ENCODE measurements around the gene CNTNAP2. TPM values are rescaled to one million over a fixed set of nuclear protein-coding genes. Genes with fewer than 3 reads are reported as not detected.

The CNTNAP2 gene
- total RNA-seq, 1 experiment from 2014 or later: 42.5 TPM

- no peak for DNase-seq
- Mint-ChIP-seq H3K36me3 (ENCODE audit: insufficient read depth, unreplicated experiment) (no peaks in the 10 kb centered on the region), H3K9me3 (ENCODE audit: unreplicated experiment) (no peaks in the 10 kb centered on the region), H3K27ac (ENCODE audit: unreplicated experiment) (no peak overlapping the region), H3K27me3 (ENCODE audit: insufficient read depth, unreplicated experiment) (no peaks in the 10 kb centered on the region), H3K4me1 (ENCODE audit: low read depth, unreplicated experiment) (peaks cover 12% of the 10 kb centered on the region), H3K4me3 (ENCODE audit: unreplicated experiment) (no peak overlapping the region)
- Histone ChIP-seq H3K4me3 (ENCODE audit: low read depth, low read length) (no peak overlapping the region), H3K9me3 (no peaks in the 10 kb centered on the region), H3K4me1 (no peaks in the 10 kb centered on the region), H3K36me3 (ENCODE audit: control insufficient read depth, insufficient read depth, low read length) (no peaks in the 10 kb centered on the region), H3K27me3 (replicated peaks; ENCODE audit: control insufficient read depth, insufficient read depth, low read length) (no peaks in the 10 kb centered on the region)
- POLR2A ChIA-PET: no interaction called here
- TF ChIP-seq CTCF (IDR thresholded peaks at IDR 0.05; ENCODE audit: insufficient read depth in 1 of 2, low read depth in 1 of 2, low read length in 1 of 2, severe bottlenecking in 1 of 2, unreplicated experiment in 1 of 2): no peak
- CTCF ChIA-PET: no interaction called here
- BruUV-seq (replicated peaks): no TSS peak
- intact Hi-C loops (cut with micrococcal nuclease; ENCODE audit: unreplicated experiment): no loop called here
Observed at GRCh38 chr7:146768957-146769356, 652.4 kb downstream of the CNTNAP2 start.

- no peak overlapping the region for H3K27ac Mint-ChIP-seq (ENCODE audit: unreplicated experiment)
- H3K4me1 Mint-ChIP-seq (ENCODE audit: low read depth, unreplicated experiment): peaks cover 12% of the 10 kb centered on the region
- no peak overlapping the region for H3K4me3 Mint-ChIP-seq (ENCODE audit: unreplicated experiment)
- no peaks in the 10 kb centered on the region for H3K36me3 ChIP-seq (ENCODE audit: control insufficient read depth, insufficient read depth, low read length)
- H3K9me3 ChIP-seq: no peaks in the 10 kb centered on the region
- no TSS peak for BruUV-seq (replicated peaks)
- no peaks in the 10 kb centered on the region for H3K9me3 Mint-ChIP-seq (ENCODE audit: unreplicated experiment)
- intact Hi-C loops (cut with micrococcal nuclease; ENCODE audit: unreplicated experiment): loop anchor here (1.0 to 5.0 kb wide), 2 partner anchors 165 to 189 kb away; no protein-coding TSS in a partner anchor
- TF ChIP-seq CTCF (IDR thresholded peaks at IDR 0.05; ENCODE audit: insufficient read depth in 1 of 2, low read depth in 1 of 2, low read length in 1 of 2, severe bottlenecking in 1 of 2, unreplicated experiment in 1 of 2): peak; percentile 36 to 39
- peak; percentile 47 to 50 for DNase-seq
- POLR2A ChIA-PET: no interaction called here
- H3K4me3 ChIP-seq (ENCODE audit: low read depth, low read length): no peak overlapping the region
- no peaks in the 10 kb centered on the region for H3K27me3 Mint-ChIP-seq (ENCODE audit: insufficient read depth, unreplicated experiment)
- no peaks in the 10 kb centered on the region for H3K4me1 ChIP-seq
- CTCF ChIA-PET: interaction anchor here (0.5 kb wide), 1 partner anchor 395 kb away, joined by 3 read pairs; no protein-coding TSS in a partner anchor
- H3K36me3 Mint-ChIP-seq (ENCODE audit: insufficient read depth, unreplicated experiment): no peaks in the 10 kb centered on the region
- no peaks in the 10 kb centered on the region for H3K27me3 ChIP-seq (replicated peaks; ENCODE audit: control insufficient read depth, insufficient read depth, low read length)
Observed at GRCh38 chr7:146772601-146773000, 656.0 kb downstream of the CNTNAP2 start.

- no peak overlapping the region for H3K27ac Mint-ChIP-seq (ENCODE audit: unreplicated experiment)
- no peaks in the 10 kb centered on the region for H3K27me3 Mint-ChIP-seq (ENCODE audit: insufficient read depth, unreplicated experiment)
- ChIA-PET POLR2A (no interaction called here), CTCF (no interaction called here)
- no peaks in the 10 kb centered on the region for H3K36me3 Mint-ChIP-seq (ENCODE audit: insufficient read depth, unreplicated experiment)
- H3K4me3 Mint-ChIP-seq (ENCODE audit: unreplicated experiment): no peak overlapping the region
- Histone ChIP-seq H3K9me3 (no peaks in the 10 kb centered on the region), H3K4me1 (no peaks in the 10 kb centered on the region), H3K27me3 (replicated peaks; ENCODE audit: control insufficient read depth, insufficient read depth, low read length) (no peaks in the 10 kb centered on the region), H3K36me3 (ENCODE audit: control insufficient read depth, insufficient read depth, low read length) (no peaks in the 10 kb centered on the region), H3K4me3 (ENCODE audit: low read depth, low read length) (no peak overlapping the region)
- no peak for TF ChIP-seq CTCF (IDR thresholded peaks at IDR 0.05; ENCODE audit: insufficient read depth in 1 of 2, low read depth in 1 of 2, low read length in 1 of 2, severe bottlenecking in 1 of 2, unreplicated experiment in 1 of 2)
- BruUV-seq (replicated peaks): no TSS peak
- no peaks in the 10 kb centered on the region for H3K9me3 Mint-ChIP-seq (ENCODE audit: unreplicated experiment)
- no peak for DNase-seq
- intact Hi-C loops (cut with micrococcal nuclease; ENCODE audit: unreplicated experiment): loop anchor here (5.0 kb wide), 1 partner anchor 164 kb away; no protein-coding TSS in a partner anchor
- H3K4me1 Mint-ChIP-seq (ENCODE audit: low read depth, unreplicated experiment): peaks cover 12% of the 10 kb centered on the region
Observed at GRCh38 chr7:146773506-146773905, 656.9 kb downstream of the CNTNAP2 start.

Data from Caco-2 (cell line).